Breast epithelium (tissue), 3 donors: ENCODE results near the gene NCDN.

Source experiments
- POLR2A ChIP-seq: fragments of 450-650 bp; IDR thresholded peaks from one replicate; pipeline ENCODE4 v1.6.1; 2016; ENCODE audit warnings: antibody characterized with exemption, mild to moderate bottlenecking, moderate library complexity
- POLR2AphosphoS5 ChIP-seq, 3 donors: sonication (generic); formaldehyde crosslinking; IDR thresholded peaks; one replicate each; pipeline ENCODE4 v1.6.1; 2017; ENCODE audit warnings: antibody characterized with exemption in 3 of 3
- TF ChIP-seq, protein P1 (sequence below), 3 donors: fragments of 450-650 bp; IDR thresholded peaks; one replicate each; pipeline ENCODE4 v1.5.1; 2016 to 2017; ENCODE audit warnings: antibody characterized with exemption in 3 of 3, mild to moderate bottlenecking in 3 of 3, moderate library complexity in 3 of 3

DNA sequence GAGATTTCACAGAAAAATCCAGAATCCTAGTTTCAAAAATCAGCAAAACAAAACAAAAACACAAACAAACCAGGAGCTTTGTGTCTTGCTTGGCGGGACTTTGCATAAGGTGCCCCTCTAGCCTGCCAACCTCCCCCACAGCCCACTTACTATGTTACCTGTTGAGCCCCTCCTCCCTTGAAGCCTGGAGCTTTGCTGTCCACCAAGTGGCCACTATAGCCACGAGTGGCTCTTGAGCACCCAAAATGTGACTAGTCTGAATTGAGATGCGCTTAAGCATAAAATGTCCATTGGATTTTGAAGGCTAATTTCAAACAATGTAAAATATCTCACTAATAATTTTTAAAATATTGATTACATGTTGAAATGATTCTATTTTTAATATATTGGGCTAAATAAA, 27.7 kb downstream of the NCDN start:
- TF ChIP-seq POLR2A = no peak
- TF ChIP-seq, protein P1, sequence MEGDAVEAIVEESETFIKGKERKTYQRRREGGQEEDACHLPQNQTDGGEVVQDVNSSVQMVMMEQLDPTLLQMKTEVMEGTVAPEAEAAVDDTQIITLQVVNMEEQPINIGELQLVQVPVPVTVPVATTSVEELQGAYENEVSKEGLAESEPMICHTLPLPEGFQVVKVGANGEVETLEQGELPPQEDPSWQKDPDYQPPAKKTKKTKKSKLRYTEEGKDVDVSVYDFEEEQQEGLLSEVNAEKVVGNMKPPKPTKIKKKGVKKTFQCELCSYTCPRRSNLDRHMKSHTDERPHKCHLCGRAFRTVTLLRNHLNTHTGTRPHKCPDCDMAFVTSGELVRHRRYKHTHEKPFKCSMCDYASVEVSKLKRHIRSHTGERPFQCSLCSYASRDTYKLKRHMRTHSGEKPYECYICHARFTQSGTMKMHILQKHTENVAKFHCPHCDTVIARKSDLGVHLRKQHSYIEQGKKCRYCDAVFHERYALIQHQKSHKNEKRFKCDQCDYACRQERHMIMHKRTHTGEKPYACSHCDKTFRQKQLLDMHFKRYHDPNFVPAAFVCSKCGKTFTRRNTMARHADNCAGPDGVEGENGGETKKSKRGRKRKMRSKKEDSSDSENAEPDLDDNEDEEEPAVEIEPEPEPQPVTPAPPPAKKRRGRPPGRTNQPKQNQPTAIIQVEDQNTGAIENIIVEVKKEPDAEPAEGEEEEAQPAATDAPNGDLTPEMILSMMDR (IDR thresholded peaks at IDR 0.05) = no peak
- no peak for TF ChIP-seq POLR2AphosphoS5 (IDR thresholded peaks at IDR 0.05)
